NCI-H82 treated with DMSO at 0.1 percent for 48 hours (cell line): ENCODE data around the gene BCAS3.
"Not testable (repeated sequence)": the region's sequence is repeated elsewhere in the genome, so short reads cannot be mapped to it uniquely, and the experiment has no call there.

Source experiments
- DNase-seq: peaks from one replicate; lab custom pipeline; 2025; ENCODE audit not compliant: unreplicated experiment; lab: John Stamatoyannopoulos, UW

BCAS3 gene

DNA sequence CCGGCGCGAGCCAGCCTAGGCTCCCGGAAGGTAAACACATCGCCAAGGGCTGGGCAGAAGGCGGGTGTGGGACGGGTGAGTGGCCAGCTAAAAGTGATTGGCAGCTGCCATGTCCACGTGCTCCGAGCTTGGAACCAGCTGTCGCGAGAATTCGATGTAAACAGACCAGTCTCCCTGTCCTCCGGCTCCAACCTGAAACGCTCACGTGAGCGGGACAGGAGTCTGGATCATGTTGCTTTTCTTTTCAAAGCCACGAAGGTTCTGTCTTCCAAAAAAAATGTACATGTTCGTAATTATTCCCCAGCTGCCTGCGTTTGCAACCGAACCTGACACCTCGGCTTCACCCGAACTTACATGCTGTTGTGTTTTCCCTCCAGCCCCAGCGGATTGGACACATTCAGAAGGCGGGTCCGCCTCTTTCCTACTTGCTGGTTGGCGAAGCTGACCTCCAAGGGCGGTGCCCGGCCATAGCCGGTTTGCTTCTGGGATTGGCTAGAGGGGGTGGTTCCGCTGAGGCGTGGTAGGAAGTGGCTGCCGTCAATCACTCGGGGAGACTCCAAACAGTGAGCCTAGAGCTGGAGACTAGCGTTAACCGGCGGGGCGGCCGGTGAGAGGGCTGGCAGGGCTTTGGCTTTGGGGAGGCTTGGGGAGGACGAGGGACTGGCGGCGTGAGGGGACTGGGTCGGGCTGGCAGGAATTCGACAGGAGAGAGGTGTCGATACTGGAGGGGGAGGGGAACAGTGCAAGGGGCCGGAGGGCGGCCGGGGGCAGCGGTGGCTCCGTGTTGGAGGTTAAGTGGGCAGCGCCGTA is at the start of gene BCAS3:
Gene BCAS3 (plus strand): TSS at position 544 of the 810 bp plus-strand sequence.
- DNase-seq = peak; percentile 96

DNA sequence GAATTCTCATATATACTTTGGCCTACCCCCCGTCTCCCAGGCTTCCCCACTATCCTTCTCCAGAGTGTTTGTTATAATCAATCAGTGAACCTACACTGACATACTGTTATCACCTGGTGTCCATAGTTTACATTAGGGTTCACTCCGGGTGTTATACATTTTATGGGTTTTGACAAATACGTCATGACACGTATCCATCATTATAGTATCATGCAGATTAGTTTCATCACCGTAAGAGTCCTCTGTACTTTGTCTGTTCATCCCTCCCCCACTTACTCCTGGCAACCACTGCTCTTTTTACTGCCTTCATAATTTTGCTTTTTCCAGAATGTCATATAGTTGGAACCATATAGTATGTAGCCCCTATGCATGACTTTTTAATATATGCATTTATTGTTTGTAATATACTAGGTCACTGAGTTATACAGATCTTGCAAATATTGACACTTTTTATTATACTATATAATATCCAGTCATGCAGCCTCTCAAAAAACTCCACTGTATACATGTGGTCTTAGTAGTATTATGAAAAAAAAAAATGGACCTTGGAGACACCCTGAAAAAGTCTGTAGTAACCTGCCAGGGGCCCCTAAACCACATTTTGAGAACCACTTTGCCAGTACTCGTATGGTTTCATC is 49.3 kb upstream of the BCAS3 start:
- DNase-seq = no peak

DNA sequence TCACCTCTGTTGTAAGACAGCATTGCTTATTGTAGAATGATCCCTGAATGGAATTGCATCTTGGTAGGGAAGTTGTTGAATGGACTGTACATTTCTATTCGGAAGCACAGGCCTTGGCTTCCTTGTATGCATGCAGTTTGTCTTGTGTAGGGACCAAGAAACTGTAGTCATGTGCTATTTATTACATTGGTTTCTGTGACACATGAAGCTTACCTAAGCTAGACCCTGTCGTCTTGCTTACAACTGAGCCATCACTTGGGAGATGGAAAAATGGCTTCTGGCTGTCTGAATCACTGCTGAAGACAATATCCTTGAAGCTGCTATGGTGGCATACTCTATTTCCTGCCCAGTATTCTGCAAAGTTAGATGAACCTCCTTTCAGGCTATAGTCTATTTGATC is 48.5 kb upstream of the BCAS3 start:
- DNase-seq = no peak

DNA sequence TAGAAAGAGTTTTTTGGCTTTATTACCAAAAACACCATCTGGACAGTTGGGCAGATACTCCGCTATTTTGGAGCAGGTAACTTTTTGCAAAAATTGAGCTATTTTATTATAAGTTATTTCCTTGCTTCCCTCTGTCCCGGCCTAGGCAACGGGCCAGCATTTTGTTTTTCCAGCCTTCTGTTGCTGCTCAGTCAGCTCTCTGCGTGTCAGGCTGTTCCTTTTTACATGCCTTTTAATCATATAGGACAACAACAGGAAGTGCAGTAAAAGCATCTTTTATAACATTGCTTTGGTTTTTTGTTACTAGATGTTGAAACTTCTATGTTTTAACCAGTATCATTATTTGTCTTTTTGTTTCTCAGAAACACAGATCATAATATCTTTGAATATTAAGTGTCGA is 47.3 kb upstream of the BCAS3 start:
- no peak for DNase-seq

DNA sequence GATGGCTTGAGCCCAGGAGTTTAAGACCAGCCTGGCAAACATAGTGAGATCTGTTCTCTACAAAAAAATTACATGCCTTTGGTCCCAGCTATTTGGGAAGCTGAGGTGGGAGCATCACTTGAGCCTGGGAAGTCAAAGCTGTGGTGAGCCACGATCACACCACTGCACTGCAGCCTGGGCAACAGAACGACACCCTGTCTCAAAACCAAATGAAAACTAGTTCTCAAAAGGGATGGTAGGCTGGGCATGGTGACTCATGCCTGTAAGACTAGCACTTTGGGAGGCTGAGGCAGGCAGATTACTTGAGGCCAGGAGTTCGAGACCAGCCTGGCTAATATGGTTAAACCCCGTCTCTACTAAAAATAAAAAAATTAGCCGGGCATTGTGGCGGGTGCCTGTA is 46.5 kb upstream of the BCAS3 start:
- no peak for DNase-seq

DNA sequence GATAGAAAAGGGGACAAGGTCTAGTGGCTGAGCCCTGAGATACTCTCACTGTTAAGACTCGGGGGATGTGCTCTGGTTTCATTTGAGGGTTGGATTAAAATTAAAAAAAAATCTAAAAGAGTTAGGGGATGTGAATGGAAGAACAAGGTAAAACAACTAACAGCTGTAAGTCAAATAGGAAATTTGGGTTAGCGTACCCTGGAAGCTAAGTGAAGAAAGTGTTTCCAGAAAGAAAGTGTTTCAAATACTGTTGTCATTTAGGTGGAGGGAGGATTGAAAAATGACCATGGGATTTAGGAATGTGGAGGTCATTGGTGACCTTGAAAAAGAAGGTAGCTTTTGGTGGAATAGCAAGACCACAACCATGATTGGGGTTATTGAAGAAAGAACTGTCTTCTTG is 40.0 kb upstream of the BCAS3 start:
- no peak for DNase-seq

DNA sequence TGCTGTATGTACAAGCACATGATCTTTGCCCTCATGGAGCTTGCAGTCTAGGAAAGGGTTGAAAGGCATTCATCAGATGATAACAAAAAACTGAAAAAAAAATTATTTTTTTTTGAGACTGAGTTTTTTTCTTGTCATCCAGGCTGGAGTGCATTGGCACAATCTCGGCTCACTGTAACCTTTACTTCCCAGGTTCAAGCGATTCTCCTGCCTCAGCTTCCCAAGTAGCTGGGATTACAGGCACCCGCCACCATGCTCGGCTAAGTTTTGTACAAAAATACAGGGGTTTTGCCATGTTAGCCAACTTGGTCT is 38.7 kb upstream of the BCAS3 start:
- DNase-seq = no peak

DNA sequence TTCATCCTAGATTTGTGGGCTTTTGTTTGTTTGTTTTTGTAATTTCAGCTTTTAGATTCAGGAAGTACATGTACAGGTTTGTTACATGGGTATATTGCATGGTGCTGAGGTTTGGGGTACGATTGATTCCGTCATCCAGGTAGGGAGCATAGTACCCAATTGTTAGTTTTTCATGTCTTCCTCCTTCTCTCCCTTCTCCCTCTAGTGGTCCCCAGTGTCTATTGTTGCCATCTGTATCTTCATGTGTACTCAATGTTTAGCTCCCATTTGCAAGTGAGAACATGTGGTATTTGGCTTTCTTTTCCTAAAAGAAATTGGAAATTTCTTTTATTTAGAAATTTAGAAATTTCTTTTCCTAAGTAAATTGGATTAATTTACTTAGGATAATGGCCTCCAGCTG is 37.1 kb upstream of the BCAS3 start:
- DNase-seq = no peak

DNA sequence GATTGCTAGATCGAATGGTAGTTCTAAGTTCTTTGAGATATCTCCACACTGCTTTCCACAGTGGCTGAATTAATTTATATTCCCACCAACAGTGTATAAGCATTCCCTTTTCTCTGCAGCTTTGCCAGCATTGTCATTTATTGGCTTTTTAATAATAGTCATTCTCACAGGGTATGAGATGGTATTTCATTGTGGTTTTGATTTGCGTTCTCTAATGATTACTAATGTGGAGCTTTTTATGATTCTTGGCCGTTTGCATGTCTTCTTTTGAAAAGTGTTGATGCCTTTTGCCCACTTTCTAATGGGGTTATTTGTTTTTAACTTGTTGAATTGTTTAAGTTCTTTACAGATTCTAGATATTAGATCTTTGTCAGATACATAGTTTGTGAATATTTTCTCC is 36.5 kb upstream of the BCAS3 start:
- DNase-seq = no peak

DNA sequence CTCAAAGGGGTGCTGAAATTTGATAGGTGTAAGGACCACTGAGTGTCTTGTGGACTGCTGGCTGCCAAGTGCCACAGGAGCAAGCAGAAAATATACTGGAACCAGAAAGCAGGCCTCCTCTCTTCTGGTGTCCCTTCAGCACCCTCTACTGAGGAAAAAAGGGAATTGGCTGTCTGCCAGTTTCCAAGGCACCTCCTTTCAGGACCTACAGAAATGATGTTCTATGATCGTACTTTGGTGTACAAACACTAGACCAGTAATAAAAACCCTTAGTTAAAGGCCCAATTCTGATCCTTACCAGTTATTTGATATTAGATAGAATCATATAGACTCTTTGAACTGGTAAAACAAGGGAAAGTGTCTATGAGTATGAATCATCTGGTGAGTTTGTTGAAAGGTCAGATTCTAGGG is 35.8 kb upstream of the BCAS3 start:
- peak; percentile 20 for DNase-seq

DNA sequence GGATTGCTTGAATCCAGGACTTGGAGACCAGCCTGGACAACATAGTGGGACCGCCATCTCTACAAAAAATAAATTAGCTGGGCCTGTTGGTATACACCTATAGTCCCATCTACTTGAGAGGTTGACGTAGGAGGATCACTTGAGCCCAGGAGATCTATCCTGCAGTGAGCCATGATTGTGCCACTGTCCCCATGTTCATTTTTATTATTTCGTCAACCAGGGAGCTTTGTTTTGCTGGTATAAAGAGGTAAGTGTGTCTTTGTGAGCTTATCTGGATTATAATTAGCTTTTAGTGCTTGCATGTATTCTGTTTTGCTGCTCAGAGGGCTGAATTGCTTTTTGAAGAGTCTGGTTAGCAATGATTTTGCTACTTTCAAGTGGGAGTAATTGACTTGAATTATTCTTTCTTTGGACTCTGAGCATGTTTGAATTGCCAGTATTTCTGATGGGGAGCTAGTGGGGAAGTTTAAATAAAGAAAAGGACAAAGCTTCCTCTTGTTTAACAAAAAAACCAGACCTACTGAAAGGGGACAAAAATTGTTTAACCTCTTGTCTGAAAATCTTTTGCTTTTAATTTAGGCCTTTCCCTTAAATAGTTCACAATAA is 31.6 kb upstream of the BCAS3 start:
- DNase-seq = no peak

DNA sequence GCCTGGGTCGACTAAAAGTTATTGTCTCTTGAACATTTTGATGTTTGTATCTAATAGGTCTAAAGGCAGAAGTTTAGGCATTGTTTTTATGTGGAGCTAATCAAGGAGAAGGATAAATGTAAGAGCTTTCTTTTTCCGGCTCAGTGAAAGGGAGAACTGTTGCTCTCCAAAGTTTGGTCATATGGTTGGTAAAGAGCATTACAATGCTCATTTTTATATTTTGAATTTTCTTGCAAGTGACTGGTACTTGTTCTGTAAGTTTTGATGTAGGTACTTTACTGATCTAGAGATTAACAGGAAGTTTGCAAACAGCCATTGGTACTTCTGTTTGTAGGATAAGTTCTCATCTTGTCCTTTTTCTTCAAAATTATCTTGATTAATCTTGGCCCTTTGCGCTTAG is 30.9 kb upstream of the BCAS3 start:
- DNase-seq = no peak

DNA sequence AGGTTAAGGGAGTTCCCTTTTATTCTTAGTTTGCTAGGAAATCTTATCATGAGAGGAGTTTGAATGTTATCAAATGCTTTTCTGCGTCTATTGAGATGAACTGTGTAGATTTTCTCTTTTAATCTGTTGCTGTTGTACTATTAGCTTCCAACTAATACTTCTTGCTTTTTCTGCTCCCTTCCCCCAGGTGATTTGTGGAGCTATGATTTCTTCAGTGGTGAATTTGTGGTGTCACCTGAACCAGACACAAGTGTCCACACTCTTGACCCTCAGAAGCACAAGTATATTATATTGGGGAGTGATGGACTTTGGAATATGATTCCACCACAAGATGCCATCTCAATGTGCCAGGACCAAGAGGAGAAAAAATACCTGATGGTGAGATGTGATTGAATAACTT is 29.9 kb upstream of the BCAS3 start:
- no peak for DNase-seq

DNA sequence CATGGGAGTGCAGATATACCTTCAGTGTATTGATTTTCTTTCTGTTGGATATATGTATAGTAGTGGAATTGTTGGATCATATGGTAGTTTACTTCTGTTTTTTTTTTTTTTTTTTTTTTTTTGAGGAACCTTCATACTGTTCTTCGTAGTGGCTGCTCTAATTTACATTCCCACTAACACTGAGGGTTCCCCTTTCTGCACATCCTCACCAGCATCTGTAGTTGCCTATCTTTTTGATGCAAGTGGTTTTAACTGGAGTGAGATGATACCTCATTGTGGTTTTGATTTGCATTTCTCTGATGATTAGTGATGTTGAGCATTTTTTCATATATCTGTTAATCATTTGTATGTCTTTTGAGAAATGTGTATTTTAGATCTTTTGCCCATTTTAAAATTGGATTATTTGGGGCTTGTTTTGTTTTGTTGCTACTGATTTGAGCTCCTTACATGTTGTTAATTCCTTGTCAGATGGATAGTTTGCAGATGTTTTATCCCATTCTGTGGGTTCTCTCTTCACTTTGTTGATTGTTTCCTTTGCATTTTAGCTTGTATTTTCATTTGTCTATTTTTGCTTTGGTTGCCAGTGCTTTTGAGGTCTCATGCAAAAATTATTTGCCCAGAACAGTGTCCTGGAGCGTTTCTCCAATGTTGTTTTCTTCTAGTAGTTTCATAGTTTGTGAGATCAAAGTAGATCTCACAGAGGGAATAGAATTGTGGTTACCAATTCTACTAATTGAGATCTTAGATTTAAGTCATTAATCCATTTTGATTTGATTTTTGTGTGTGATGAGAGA is 25.0 kb upstream of the BCAS3 start:
- DNase-seq = no peak

DNA sequence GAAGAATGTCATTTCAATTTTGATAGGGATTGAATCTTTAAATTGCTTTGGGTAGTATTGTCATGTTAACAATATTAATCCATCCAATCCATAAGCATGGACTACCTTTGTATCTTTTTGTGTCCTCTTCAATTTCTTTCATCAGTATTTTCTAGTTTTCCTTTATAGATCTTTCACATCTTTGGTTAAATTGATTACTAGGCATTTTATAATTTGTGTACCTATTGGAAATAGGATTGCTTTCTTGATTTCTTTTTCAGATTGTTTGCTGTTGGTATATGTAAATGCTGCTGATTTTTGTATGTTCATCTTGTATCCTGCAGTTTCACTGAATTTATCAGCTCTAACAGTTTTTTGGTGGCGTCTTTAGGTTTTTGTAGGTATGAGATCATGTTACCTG is 24.1 kb upstream of the BCAS3 start:
- no peak for DNase-seq

DNA sequence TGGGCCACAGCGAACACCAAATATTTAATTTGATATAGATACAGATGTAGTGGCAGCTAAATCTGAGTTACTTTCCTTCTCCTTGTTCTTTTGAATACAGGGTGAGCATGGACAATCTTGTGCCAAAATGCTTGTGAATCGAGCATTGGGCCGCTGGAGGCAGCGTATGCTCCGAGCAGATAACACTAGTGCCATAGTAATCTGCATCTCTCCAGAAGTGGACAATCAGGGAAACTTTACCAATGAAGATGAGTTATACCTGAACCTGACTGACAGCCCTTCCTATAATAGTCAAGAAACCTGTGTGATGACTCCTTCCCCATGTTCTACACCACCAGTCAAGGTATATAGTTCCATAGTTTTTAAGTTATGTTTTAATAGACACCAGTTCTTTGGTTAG is 21.2 kb upstream of the BCAS3 start:
- no peak for DNase-seq

DNA sequence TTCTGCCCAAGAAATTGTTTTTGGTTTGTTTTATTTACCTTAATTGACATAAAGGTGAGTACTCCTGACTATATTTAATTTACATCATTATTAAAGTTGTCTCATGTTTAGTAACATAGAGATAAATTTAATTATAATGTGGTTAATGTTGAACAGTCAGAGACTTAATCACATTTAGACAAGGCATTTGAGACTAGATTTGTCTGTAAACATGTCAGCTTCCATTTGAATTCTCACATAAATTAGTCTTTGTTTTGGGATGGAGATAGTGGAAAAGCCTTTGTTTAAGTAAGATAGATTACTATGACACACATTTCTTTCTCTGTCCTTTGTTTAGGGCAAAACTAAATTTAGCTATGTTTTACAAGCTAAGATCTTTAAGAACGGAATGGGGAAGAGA is 18.5 kb upstream of the BCAS3 start:
- no peak for DNase-seq

DNA sequence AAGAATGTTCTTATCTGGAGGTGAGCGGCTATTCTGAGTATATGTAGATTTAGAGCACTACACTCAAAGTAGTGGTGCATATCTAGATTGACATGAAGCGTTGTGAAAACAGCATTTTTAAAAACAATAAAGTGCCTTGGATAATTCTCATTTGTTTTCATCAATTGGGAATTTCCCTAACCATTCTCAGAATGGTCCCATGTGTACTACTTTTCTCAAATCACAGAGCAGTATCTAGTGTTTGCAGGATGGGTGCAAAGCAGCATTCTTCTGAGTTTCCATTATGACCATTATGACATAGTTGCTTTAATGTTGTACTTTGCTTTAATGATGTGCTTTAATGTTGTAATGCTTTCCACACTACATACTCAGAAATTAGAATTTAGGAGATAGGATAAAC is 16.2 kb upstream of the BCAS3 start:
- no peak for DNase-seq

DNA sequence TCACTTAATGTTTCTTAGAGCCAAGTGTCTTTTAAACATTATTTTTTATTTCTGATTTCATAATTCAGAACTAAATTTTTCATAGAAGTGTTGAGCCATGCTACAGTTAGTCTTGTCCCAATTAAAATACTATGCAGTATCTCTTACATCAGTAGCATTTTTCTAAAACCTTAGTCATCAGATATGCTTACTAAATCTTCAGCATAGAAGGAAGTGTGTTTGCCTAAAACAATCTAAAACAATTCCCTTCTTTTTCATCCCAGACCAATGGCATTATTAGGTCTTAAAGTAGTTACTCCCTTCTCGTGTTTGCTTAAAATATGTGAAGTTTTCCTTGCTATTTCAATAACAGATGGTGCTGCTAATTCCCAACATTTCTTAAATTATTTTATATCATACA is 13.6 kb upstream of the BCAS3 start:
- DNase-seq = no peak

DNA sequence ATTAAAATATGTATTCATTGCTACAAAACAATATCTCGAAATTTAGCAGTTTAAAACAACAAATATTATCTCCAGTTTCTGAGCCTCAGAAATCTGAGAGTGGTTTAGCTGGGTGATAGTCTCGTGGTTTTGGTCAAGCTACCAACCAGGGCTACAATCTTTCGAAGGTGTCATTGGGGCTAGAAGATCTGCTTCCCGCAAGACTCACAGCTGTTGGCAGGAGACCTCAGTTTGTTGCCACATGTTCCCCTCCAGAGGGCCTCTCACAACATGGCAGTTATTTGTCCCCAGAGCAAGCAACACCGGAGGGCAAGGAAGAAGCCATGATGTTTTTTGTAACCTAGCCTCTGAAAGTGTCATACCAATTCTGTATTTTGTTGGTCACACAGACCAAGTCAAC is 12.0 kb upstream of the BCAS3 start:
- no peak for DNase-seq

DNA sequence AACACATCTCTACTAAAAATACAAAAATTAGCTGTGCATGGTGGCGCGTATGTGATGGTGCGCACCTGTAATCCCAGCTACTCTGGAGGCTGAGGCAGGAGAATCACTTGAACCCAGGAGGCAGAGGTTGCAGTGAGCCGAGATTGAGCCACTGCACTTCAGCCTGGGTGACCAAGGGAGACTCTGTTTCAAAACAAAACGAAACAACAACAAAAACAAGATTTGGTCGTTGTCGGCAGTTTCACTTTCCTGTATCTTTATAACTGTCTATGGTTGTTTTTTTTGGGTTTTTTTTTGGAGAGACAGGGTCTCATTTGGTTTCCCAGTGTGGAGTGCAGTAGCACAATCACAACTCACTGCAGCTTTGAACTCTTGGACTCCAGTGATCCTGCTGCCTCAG is 8.9 kb upstream of the BCAS3 start:
- DNase-seq = not testable (repeated sequence)

DNA sequence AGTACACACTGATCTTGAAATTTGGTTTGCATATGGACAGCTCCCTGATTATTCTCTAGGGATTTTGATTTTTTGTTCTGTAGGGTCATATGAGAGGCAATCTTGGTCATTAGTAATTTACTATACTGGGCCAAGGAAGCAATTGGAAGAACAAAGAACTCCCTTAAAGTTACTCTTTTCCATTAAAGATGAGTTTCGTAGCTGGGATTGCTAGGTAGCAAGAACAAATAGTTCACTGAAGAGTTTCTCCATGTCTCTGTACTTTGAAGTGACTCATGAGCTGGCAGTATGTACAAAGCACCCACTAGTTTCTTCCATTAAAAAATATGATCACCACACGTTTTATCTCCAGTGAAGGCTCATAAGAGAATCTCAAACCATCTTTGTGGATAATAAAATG is 6.2 kb upstream of the BCAS3 start:
- DNase-seq = no peak
